Skeletal muscle satellite cell (primary cell): Measurements from ENCODE around the gene ZNF132.
"Not testable (repeated sequence)": the region's sequence is repeated elsewhere in the genome, so short reads cannot be mapped to it uniquely, and the experiment has no call there.

Experiments used
- H3K27me3 ChIP-seq: 2 replicates; pipeline ENCODE4 v1.7.0; 2013; ENCODE audit warnings: low read length; ENCODE audit not compliant: control insufficient read depth, insufficient read depth
- H3K36me3 ChIP-seq: 2 replicates; pipeline ENCODE4 v1.7.0; 2013; ENCODE audit warnings: mild to moderate bottlenecking, control low read depth, low read length; ENCODE audit not compliant: insufficient read depth
- H3K4me1 ChIP-seq: 2 replicates; pipeline ENCODE4 v1.7.0; 2013; ENCODE audit warnings: low read length; ENCODE audit not compliant: control insufficient read depth, insufficient read depth
- H3K4me2 ChIP-seq: 2 replicates; pipeline ENCODE4 v1.7.0; 2013; ENCODE audit warnings: mild to moderate bottlenecking, low read length
- H3K4me3 ChIP-seq: 2 replicates; pipeline ENCODE4 v1.7.0; 2013; ENCODE audit warnings: low read length
- H3K9ac ChIP-seq: 2 replicates; pipeline ENCODE4 v1.7.0; 2013; ENCODE audit warnings: mild to moderate bottlenecking, low read depth, low read length, moderate library complexity
- H3K9me3 ChIP-seq: replicated peaks from 2 replicates; pipeline ENCODE4 v1.7.0; 2013; ENCODE audit warnings: mild to moderate bottlenecking, control low read depth, low read length

The ZNF132 gene

DNA sequence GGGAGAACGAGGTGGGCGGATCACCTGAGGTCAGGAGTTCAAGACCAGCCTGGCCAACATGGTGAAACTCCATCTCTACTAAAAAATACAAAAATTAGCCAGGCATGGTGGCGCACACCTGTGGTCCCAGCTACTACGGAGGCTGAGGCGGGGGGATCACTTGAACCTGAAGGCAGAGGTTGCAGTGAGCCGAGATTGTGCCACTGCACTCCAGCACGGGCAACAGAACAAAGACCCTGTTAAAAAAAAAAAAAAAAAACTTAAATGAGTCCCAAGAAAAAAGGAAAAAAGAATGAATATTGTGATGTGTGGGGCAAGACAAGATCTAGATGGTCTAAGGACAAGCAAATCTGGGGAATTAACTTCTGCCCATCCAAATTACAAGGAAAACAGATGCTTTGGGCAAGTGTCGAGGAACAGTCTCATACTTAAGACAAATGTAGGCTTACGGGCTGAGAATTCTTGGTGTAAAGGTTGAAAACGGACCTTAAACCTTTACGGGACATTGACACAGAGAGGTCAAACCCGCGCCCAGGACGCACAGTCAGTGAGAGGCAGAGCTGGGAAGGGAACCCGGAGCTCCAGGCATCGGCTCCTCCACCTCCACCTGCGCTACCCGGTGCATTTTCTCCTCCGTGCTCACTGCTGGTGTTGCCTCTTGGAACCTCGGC is 26.3 kb upstream of the ZNF132 start:
- peak overlapping the region; percentile 36 for H3K9ac ChIP-seq
- H3K4me3 ChIP-seq, result peak overlapping the region; percentile 100
- H3K27me3 ChIP-seq, result no peaks in the 10 kb centered on the region
- peak overlapping the region; percentile 100 for H3K4me2 ChIP-seq
- peaks cover 13% of the 10 kb centered on the region for H3K4me1 ChIP-seq
- no peaks in the 10 kb centered on the region for H3K9me3 ChIP-seq
- peaks cover 7% of the 10 kb centered on the region for H3K36me3 ChIP-seq

DNA sequence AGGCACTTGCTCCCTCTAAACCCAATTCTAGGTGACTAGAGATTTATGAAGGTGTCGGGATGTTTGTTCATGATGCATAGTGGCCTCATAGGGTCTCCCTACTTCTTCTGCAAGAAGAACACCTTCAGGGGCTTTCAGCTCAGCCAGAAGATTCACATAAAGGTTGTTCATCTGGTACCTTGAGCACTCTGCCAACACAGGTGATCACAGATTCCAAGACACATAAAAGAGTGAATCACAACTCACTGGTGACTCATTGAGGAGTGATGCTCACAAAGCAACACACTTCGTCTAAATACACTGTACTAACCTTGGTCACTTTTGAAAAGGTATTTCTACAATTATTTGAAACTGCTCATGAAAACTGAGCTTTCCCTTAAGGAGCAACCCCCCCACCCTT is 20.1 kb upstream of the ZNF132 start:
- Histone ChIP-seq H3K4me1 (no peaks in the 10 kb centered on the region), H3K4me2 (no peak overlapping the region), H3K9ac (no peak overlapping the region), H3K9me3 (no peaks in the 10 kb centered on the region), H3K27me3 (no peaks in the 10 kb centered on the region), H3K4me3 (no peak overlapping the region), H3K36me3 (peaks cover 8% of the 10 kb centered on the region)

DNA sequence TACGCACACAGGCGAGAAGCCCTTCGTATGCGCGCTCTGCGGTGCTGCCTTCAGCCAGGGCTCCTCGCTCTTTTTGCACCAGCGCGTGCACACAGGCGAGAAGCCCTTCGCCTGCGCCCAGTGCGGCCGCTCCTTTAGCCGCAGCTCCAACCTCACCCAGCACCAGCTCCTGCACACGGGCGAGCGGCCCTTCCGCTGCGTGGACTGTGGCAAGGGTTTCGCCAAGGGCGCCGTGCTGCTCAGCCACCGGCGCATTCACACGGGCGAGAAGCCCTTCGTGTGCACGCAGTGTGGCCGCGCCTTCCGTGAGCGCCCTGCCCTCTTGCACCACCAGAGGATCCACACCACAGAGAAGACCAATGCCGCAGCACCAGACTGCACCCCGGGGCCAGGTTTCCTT is 16.2 kb upstream of the ZNF132 start:
- H3K9ac ChIP-seq, result no peak overlapping the region
- H3K4me3 ChIP-seq, result no peak overlapping the region
- no peaks in the 10 kb centered on the region for H3K27me3 ChIP-seq
- no peak overlapping the region for H3K4me2 ChIP-seq
- H3K36me3 ChIP-seq, result peaks cover 8% of the 10 kb centered on the region
- H3K9me3 ChIP-seq, result no peaks in the 10 kb centered on the region
- peaks cover under 1% of the 10 kb centered on the region for H3K4me1 ChIP-seq

DNA sequence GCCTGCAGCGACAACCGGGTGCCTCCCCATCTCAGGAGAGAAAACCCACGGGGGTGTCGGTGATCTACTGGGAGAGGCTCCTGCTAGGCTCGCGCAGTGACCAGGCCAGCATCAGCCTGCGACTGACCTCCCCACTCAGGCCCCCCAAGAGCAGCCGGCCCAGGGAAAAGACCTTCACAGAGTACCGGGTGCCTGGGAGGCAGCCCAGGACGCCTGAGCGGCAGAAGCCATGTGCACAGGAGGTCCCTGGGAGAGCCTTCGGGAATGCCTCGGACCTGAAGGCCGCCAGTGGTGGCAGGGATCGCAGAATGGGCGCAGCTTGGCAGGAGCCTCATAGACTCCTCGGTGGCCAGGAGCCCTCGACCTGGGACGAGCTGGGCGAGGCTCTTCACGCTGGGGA is 15.4 kb upstream of the ZNF132 start:
- no peaks in the 10 kb centered on the region for H3K9me3 ChIP-seq
- H3K4me2 ChIP-seq, result no peak overlapping the region
- no peaks in the 10 kb centered on the region for H3K27me3 ChIP-seq
- peaks cover 5% of the 10 kb centered on the region for H3K4me1 ChIP-seq
- peaks cover 8% of the 10 kb centered on the region for H3K36me3 ChIP-seq
- H3K9ac ChIP-seq, result no peak overlapping the region
- no peak overlapping the region for H3K4me3 ChIP-seq

DNA sequence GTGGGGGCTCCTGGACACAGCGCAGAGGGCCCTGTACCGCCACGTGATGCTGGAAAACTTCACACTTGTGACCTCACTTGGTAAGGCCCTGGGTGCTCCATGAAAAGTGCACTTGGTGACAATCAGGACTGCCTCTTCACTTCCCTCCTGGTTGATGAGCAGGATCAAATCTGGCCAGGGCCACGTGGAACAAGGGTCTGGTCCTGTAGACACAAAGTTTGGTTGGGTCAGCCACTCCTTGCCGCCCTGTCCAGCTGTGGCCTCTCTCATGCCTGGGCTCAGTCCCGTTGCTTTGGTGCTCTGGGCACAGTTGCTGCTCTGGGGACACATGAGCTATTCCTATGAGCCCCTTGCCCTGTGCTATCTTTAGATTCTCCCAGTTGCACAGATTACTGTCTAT is 13.8 kb upstream of the ZNF132 start:
- no peaks in the 10 kb centered on the region for H3K9me3 ChIP-seq
- H3K4me2 ChIP-seq, result no peak overlapping the region
- H3K36me3 ChIP-seq, result peaks cover 8% of the 10 kb centered on the region
- no peaks in the 10 kb centered on the region for H3K27me3 ChIP-seq
- H3K4me3 ChIP-seq, result no peak overlapping the region
- H3K4me1 ChIP-seq, result peaks cover 5% of the 10 kb centered on the region
- H3K9ac ChIP-seq, result no peak overlapping the region

DNA sequence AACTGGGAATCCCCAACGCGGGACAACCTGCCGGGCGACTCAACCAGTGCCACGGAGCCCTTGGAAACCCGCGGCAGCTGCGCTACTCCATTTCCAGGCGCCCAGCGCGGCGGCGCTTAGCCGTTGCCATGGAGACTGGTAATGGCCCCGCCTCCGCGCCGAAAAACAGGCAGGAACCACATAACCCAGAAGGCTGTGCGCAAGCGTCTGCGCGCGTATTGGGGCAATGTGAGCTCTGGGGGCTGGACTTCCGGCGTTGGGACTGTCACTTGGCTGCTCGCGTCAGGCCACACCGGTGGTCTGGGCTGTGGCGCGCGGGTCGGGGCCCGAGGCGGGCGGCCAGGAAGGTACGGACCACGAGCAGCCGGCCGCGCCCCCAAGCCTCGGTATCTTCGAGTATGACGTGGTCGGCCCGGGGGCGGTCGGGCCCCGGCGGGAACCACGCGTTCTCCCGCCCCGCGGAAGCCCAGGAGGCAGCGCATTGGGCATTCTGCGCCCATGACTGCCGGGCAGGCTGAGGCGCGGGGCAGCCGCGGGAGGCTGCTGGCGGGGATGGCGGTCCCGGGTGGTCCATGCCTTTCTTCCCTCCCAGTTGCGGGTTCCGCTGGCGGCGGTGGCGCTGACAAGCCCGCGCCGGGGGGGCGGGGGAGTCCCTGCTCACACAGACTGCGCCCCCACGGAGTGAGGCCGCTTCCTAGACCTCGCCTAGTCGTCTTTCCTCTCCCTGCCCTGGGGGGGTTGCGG is 11.6 kb upstream of the ZNF132 start, which contains the start of gene ZNF324B:
Gene ZNF324B (plus strand): TSS at position 265 of the 744 bp plus-strand sequence. CDS start 2,080 bp downstream, outside the sequence.
- Histone ChIP-seq H3K27me3 (no peaks in the 10 kb centered on the region), H3K4me3 (peak within 1 kb of the TSS; percentile 92), H3K9me3 (no peaks in the 10 kb centered on the region), H3K9ac (peak within 1 kb of the TSS; percentile 79), H3K36me3 (peaks cover 2% of the 10 kb centered on the region), H3K4me1 (peaks cover 5% of the 10 kb centered on the region), H3K4me2 (peak within 1 kb of the TSS; percentile 91)

DNA sequence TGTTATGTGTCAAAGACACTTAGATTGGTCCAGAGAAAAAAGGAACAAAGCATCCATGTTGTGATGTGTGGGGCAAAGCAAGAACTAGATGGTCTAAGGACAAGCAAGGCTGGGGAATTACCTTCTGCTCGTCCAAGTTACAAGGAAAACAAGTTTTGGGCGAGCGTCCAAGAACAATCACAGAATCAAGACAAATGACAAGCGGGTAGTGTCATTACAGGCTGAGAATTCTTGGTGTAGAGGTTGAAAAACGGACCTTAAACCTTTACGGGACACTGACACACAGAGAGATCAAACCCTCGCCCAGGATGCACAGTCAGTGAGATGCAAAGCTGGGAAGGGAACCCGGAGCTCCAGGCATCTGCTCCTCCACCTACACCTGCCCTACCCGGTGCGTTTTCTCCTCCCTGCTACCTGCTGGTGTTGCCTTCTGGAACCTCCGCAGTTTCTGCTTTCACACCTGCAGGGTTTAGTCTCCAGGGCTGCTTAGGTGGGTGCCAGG is 11.0 kb upstream of the ZNF132 start:
- Histone ChIP-seq H3K4me3 (peak overlapping the region; percentile 92), H3K4me1 (peaks cover 5% of the 10 kb centered on the region), H3K4me2 (peak overlapping the region; percentile 91), H3K36me3 (no peaks in the 10 kb centered on the region), H3K9ac (peak overlapping the region; percentile 79), H3K9me3 (no peaks in the 10 kb centered on the region), H3K27me3 (no peaks in the 10 kb centered on the region)

DNA sequence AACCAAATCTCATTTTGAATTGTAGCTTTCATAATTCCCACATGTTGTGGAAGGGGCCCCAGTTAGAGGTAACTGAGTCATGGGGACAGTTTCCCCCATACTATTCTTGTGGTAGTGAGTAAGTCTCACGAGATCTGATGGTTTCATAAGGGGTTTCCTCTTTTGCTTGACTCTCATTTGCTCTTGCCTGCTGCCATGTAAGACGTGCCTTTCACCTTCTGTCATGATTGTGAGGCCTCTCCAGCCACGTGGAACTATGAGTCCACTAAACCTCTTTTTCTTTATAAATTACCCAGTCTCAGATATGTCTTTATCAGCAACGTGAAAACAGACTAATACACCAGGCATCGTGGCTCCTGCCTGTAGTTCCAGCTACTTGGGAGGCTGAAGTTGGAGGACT is 10.0 kb upstream of the ZNF132 start:
- not testable (repeated sequence) for H3K27me3 ChIP-seq, H3K4me1 ChIP-seq, H3K4me3 ChIP-seq, H3K9ac ChIP-seq, H3K36me3 ChIP-seq, H3K4me2 ChIP-seq, H3K9me3 ChIP-seq

DNA sequence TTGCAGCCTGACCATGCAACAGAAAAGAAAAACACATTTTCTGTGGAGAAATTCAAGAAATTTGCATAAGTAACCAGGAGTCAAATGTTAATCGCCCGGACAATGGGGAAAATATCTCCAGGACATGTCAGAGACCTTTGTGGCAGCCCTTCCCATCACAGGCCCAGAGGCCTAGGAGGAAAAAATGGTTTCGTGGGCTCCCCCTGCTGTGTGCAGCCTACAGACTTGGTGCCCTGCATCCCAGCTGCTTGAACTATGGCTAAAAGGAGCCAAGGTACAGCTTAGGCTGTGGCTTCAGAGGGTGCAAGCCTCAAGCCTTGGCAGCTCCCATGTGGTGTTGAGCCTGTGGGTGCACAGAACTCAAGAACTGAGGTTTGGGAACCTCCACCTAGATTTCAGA is 8.9 kb upstream of the ZNF132 start:
- H3K27me3 ChIP-seq, H3K36me3 ChIP-seq, H3K4me3 ChIP-seq, H3K9me3 ChIP-seq, H3K4me1 ChIP-seq, H3K4me2 ChIP-seq, H3K9ac ChIP-seq: not testable (repeated sequence)

DNA sequence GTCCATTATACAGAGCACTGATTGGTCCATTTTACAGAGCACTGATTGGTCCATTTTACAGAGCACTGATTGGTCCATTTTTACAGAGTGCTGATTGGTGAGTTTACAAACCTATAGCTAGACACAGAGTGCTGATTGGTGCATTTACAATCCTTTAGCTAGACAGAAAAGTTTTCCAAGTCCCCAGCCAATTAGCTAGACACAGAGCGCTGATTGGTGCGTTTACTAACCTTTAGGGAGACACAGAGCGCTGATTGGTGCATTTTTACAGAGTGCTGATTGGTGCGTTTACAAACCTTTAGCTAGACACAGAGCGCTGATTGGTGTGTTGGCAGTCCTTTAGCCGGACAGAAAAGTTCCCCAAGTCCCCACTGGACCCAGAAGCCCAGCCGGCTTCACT is 3.0 kb upstream of the ZNF132 start:
- H3K9me3 ChIP-seq, H3K4me3 ChIP-seq, H3K9ac ChIP-seq, H3K4me2 ChIP-seq, H3K27me3 ChIP-seq, H3K36me3 ChIP-seq: not testable (repeated sequence)
- H3K4me1 ChIP-seq, result peaks cover 14% of the 10 kb centered on the region

DNA sequence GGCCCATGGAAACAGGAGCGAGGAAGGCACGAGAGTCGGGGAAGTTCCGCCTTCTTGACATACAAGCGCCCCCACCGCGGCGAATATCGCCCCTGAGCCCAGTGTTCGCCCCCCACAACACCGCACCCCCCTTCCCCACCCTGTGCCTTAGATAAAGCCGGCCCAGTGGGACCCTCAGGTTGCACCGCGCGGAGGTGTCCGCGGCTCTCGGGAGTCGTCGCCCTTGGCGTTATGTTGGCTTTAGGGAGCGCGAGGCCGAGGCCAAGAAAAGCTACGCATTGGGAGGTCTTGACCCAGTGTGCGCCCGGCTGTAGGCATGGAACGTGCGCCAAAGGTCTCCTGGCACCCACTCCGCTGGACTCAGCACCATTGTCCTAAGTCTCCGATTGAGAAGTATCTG is 603 bp upstream of the ZNF132 start:
- H3K36me3 ChIP-seq, result peaks cover 23% of the 10 kb centered on the region
- H3K9ac ChIP-seq, result peak overlapping the region; percentile 63
- H3K4me1 ChIP-seq, result peaks cover 14% of the 10 kb centered on the region
- H3K27me3 ChIP-seq, result no peaks in the 10 kb centered on the region
- H3K9me3 ChIP-seq, result peaks cover 6% of the 10 kb centered on the region
- H3K4me3 ChIP-seq, result peak overlapping the region; percentile 84
- peak overlapping the region; percentile 91 for H3K4me2 ChIP-seq

DNA sequence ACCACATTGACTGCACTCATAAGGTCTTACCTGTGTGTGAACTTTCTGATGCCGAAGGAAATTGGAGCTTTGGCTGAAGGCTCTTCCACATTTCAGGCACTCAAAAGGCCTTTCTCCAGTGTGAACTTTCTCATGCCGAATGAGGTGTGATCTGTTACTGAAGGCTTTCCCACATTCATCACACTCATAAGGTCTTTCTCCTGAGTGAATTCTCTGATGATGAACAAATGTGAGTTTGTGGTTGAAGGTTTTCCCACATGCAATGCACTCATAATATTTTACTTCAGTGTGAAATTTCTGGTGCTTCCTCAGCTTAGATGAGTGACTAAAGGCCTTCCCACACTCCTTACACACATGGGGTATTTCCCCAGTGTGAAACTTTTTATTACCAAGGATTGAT is 5.7 kb downstream of the ZNF132 start:
- Histone ChIP-seq H3K27me3 (no peaks in the 10 kb centered on the region), H3K36me3 (peaks cover 80% of the 10 kb centered on the region), H3K4me1 (peaks cover 1% of the 10 kb centered on the region), H3K4me3 (no peak overlapping the region), H3K9ac (no peak overlapping the region), H3K9me3 (peaks cover 63% of the 10 kb centered on the region), H3K4me2 (no peak overlapping the region)
